CD8-positive, alpha-beta memory T cell (primary cell): ENCODE data around the gene HCN1. TPM values are rescaled to one million over a fixed set of nuclear protein-coding genes. Genes with fewer than 3 reads are reported as not detected.
"Not testable (repeated sequence)": the region's sequence is repeated elsewhere in the genome, so short reads cannot be mapped to it uniquely, and the experiment has no call there.

Experiments
- CTCF ChIA-PET: fragments of 350-600 bp; sonication (Branson Sonifier 250); formaldehyde crosslinking; loops from one replicate; lab custom pipeline; 2021; ENCODE audit warnings: antibody characterized with exemption; lab: Charles Lee
- POLR2A ChIA-PET: fragments of 350-600 bp; sonication (Branson Sonifier 250); formaldehyde crosslinking; loops from one replicate; lab custom pipeline; 2021; ENCODE audit warnings: antibody characterized with exemption; lab: Charles Lee
- DNase-seq, 5 donors: peaks; one replicate each; pipeline versions ENCODE4 v3.0.0 to v3.0.0-alpha.2; 2020 to 2022; ENCODE audit warnings: mixed read lengths in 1 of 5
- H3K27ac ChIP-seq: one replicate; pipeline ENCODE4 v1.7.0; 2013; ENCODE audit warnings: low read depth, mild to moderate bottlenecking, low read length, moderate library complexity
- H3K27me3 ChIP-seq: 2 replicates; pipeline ENCODE4 v1.7.0; 2013; ENCODE audit warnings: low read length, mild to moderate bottlenecking; ENCODE audit not compliant: insufficient read depth, poor library complexity, severe bottlenecking
- H3K36me3 ChIP-seq: 2 replicates; pipeline ENCODE4 v1.7.0; 2013; ENCODE audit warnings: mild to moderate bottlenecking, low read length, moderate library complexity; ENCODE audit not compliant: insufficient read depth
- H3K4me1 ChIP-seq: 2 replicates; pipeline ENCODE4 v1.7.0; 2013; ENCODE audit warnings: mild to moderate bottlenecking, low read length, moderate library complexity; ENCODE audit not compliant: insufficient read depth
- H3K4me3 ChIP-seq: 2 replicates; pipeline ENCODE4 v1.7.0; 2013; ENCODE audit warnings: mild to moderate bottlenecking, low read length
- H3K9me3 ChIP-seq: 2 replicates; pipeline ENCODE4 v1.7.0; 2013; ENCODE audit warnings: mild to moderate bottlenecking, low read length
- H3K27ac Mint-ChIP-seq, 8 donors: one replicate each; pipeline ENCODE4 v1.8.0; 2020 to 2021; ENCODE audit warnings: mixed read lengths in 8 of 8, mild to moderate bottlenecking in 6 of 8, inconsistent platforms in 3 of 8, moderate library complexity in 3 of 8
- H3K27me3 Mint-ChIP-seq, 2 donors: one replicate each; pipeline ENCODE4 v1.8.0; 2020 to 2021; ENCODE audit warnings: mixed read lengths in 2 of 2, mild to moderate bottlenecking in 1 of 2, moderate library complexity in 1 of 2
- H3K36me3 Mint-ChIP-seq, 3 donors: one replicate each; pipeline ENCODE4 v1.8.0; 2020 to 2021; ENCODE audit warnings: mixed read lengths in 3 of 3, inconsistent platforms in 1 of 3, mild to moderate bottlenecking in 1 of 3
- H3K4me1 Mint-ChIP-seq, 3 donors: one replicate each; pipeline ENCODE4 v1.8.0; 2020 to 2021; ENCODE audit warnings: mixed read lengths in 3 of 3, inconsistent platforms in 1 of 3, mild to moderate bottlenecking in 1 of 3
- H3K4me3 Mint-ChIP-seq, 7 donors: one replicate each; pipeline ENCODE4 v1.8.0; 2020 to 2021; ENCODE audit warnings: mixed read lengths in 7 of 7, mild to moderate bottlenecking in 6 of 7, moderate library complexity in 4 of 7, inconsistent platforms in 2 of 7
- H3K9me3 Mint-ChIP-seq, 5 donors: one replicate each; pipeline ENCODE4 v1.8.0; 2020 to 2022; ENCODE audit warnings: mixed read lengths in 5 of 5, mild to moderate bottlenecking in 3 of 5, moderate library complexity in 2 of 5, inconsistent platforms in 1 of 5
- polyA plus RNA-seq: library from polyadenylated mRNA; unstranded; fragments of 300-500 nt; fragmentation: Illumina TruSeq; gene quantifications from one replicate; pipeline ENCODE4 v1.2.3, GENCODE V29; 2021
- total RNA-seq, 2 experiments: library from RNA; stranded (reverse); gene quantifications; one replicate each; pipeline ENCODE4 v1.2.3, GENCODE V29; 2021

The HCN1 gene
- total and polyA plus RNA-seq, 3 experiments from 2014 or later: not detected

- ChIA-PET POLR2A (no interaction called here), CTCF (no interaction called here)
- Mint-ChIP-seq H3K9me3 (peaks cover 0 to 16% (median 2%) of the 10 kb centered on the region in 5 donors), H3K36me3 (no peaks in the 10 kb centered on the region), H3K27me3 (no peaks in the 10 kb centered on the region), H3K27ac (no peak overlapping the region), H3K4me1 (no peaks in the 10 kb centered on the region), H3K4me3 (no peak overlapping the region)
- Histone ChIP-seq H3K4me1 (no peaks in the 10 kb centered on the region), H3K9me3 (no peaks in the 10 kb centered on the region), H3K27me3 (no peaks in the 10 kb centered on the region), H3K36me3 (no peaks in the 10 kb centered on the region), H3K27ac (no peak overlapping the region), H3K4me3 (no peak overlapping the region)
- no peak for DNase-seq
These were observed 323.6 kb downstream of the HCN1 start for GRCh38 chr5:45372629-45373028.

- H3K4me1 ChIP-seq, H3K27me3 Mint-ChIP-seq, H3K4me3 ChIP-seq, H3K27me3 ChIP-seq, CTCF ChIA-PET, H3K4me3 Mint-ChIP-seq, H3K9me3 ChIP-seq, POLR2A ChIA-PET, H3K27ac Mint-ChIP-seq, DNase-seq, H3K4me1 Mint-ChIP-seq, H3K36me3 ChIP-seq, H3K9me3 Mint-ChIP-seq, H3K36me3 Mint-ChIP-seq, H3K27ac ChIP-seq: not testable (repeated sequence)
These were observed 324.8 kb downstream of the HCN1 start for GRCh38 chr5:45371423-45371822.

GRCh38 chr5:45355189-45355992, 340.8 kb downstream of the HCN1 start:
- no peaks in the 10 kb centered on the region for H3K36me3 ChIP-seq
- H3K4me3 ChIP-seq: no peak overlapping the region
- H3K27me3 Mint-ChIP-seq: no peaks in the 10 kb centered on the region
- no peak overlapping the region for H3K27ac Mint-ChIP-seq
- H3K9me3 Mint-ChIP-seq: peaks cover 6 to 35% (median 8%) of the 10 kb centered on the region in 5 donors
- no peak for DNase-seq
- no peak overlapping the region for H3K27ac ChIP-seq
- ChIA-PET CTCF (no interaction called here), POLR2A (no interaction called here)
- H3K27me3 ChIP-seq: no peaks in the 10 kb centered on the region
- H3K4me1 Mint-ChIP-seq: no peaks in the 10 kb centered on the region
- H3K36me3 Mint-ChIP-seq: no peaks in the 10 kb centered on the region
- no peak overlapping the region for H3K4me3 Mint-ChIP-seq
- no peaks in the 10 kb centered on the region for H3K9me3 ChIP-seq
- no peaks in the 10 kb centered on the region for H3K4me1 ChIP-seq

GRCh38 chr5:45336464-45336863, 359.7 kb downstream of the HCN1 start:
- ChIA-PET POLR2A (no interaction called here), CTCF (no interaction called here)
- Histone ChIP-seq H3K36me3 (no peaks in the 10 kb centered on the region), H3K9me3 (no peaks in the 10 kb centered on the region), H3K27me3 (no peaks in the 10 kb centered on the region), H3K27ac (no peak overlapping the region), H3K4me1 (no peaks in the 10 kb centered on the region), H3K4me3 (no peak overlapping the region)
- H3K4me1 Mint-ChIP-seq: no peaks in the 10 kb centered on the region
- DNase-seq: no peak
- H3K4me3 Mint-ChIP-seq: no peak overlapping the region
- peaks cover 0 to 39% (median 9%) of the 10 kb centered on the region in 5 donors for H3K9me3 Mint-ChIP-seq
- H3K36me3 Mint-ChIP-seq: no peaks in the 10 kb centered on the region
- peaks cover 0 to 1% of the 10 kb centered on the region in 2 donors for H3K27me3 Mint-ChIP-seq
- no peak overlapping the region for H3K27ac Mint-ChIP-seq

GRCh38 chr5:45335978-45336377, 360.2 kb downstream of the HCN1 start:
- Histone ChIP-seq H3K4me1 (no peaks in the 10 kb centered on the region), H3K9me3 (no peaks in the 10 kb centered on the region), H3K27ac (no peak overlapping the region), H3K36me3 (no peaks in the 10 kb centered on the region), H3K27me3 (no peaks in the 10 kb centered on the region), H3K4me3 (no peak overlapping the region)
- DNase-seq: no peak
- ChIA-PET CTCF (no interaction called here), POLR2A (no interaction called here)
- Mint-ChIP-seq H3K4me3 (no peak overlapping the region), H3K36me3 (no peaks in the 10 kb centered on the region), H3K27me3 (peaks cover 0 to 1% of the 10 kb centered on the region in 2 donors), H3K27ac (no peak overlapping the region), H3K9me3 (peaks cover 0 to 36% (median 7%) of the 10 kb centered on the region in 5 donors), H3K4me1 (no peaks in the 10 kb centered on the region)

GRCh38 chr5:45335346-45335745, 360.8 kb downstream of the HCN1 start:
- Mint-ChIP-seq H3K9me3 (peaks cover 0 to 29% (median 7%) of the 10 kb centered on the region in 5 donors), H3K27me3 (peaks cover 0 to 1% of the 10 kb centered on the region in 2 donors), H3K4me1 (no peaks in the 10 kb centered on the region), H3K27ac (no peak overlapping the region), H3K36me3 (no peaks in the 10 kb centered on the region), H3K4me3 (no peak overlapping the region)
- DNase-seq: no peak
- CTCF ChIA-PET: no interaction called here
- Histone ChIP-seq H3K4me1 (no peaks in the 10 kb centered on the region), H3K27ac (no peak overlapping the region), H3K4me3 (no peak overlapping the region), H3K27me3 (no peaks in the 10 kb centered on the region), H3K36me3 (no peaks in the 10 kb centered on the region), H3K9me3 (no peaks in the 10 kb centered on the region)
- POLR2A ChIA-PET: no interaction called here

- no peak for DNase-seq
- H3K4me1 Mint-ChIP-seq: no peaks in the 10 kb centered on the region
- H3K27me3 Mint-ChIP-seq: peaks cover 0 to 1% of the 10 kb centered on the region in 2 donors
- ChIA-PET CTCF (no interaction called here), POLR2A (no interaction called here)
- no peak overlapping the region for H3K27ac Mint-ChIP-seq
- Histone ChIP-seq H3K4me3 (no peak overlapping the region), H3K36me3 (no peaks in the 10 kb centered on the region), H3K9me3 (no peaks in the 10 kb centered on the region), H3K27ac (no peak overlapping the region), H3K4me1 (no peaks in the 10 kb centered on the region), H3K27me3 (no peaks in the 10 kb centered on the region)
- H3K36me3 Mint-ChIP-seq: no peaks in the 10 kb centered on the region
- H3K4me3 Mint-ChIP-seq: no peak overlapping the region
- H3K9me3 Mint-ChIP-seq: peaks cover 0 to 26% (median 7%) of the 10 kb centered on the region in 5 donors
These were observed 361.2 kb downstream of the HCN1 start for GRCh38 chr5:45334939-45335338.

GRCh38 chr5:45312627-45313026, 383.6 kb downstream of the HCN1 start:
- DNase-seq, H3K4me1 ChIP-seq, H3K27ac ChIP-seq, H3K4me3 ChIP-seq, CTCF ChIA-PET, H3K27me3 Mint-ChIP-seq, H3K27ac Mint-ChIP-seq, H3K4me3 Mint-ChIP-seq, H3K4me1 Mint-ChIP-seq, POLR2A ChIA-PET, H3K36me3 Mint-ChIP-seq, H3K36me3 ChIP-seq, H3K9me3 ChIP-seq, H3K27me3 ChIP-seq: not testable (repeated sequence)
- peaks cover 4 to 41% (median 26%) of the 10 kb centered on the region in 5 donors for H3K9me3 Mint-ChIP-seq
